NCI-H2107 treated with DMSO at 0.1 percent for 48 hours (cell line): ENCODE measurements around the gene LAMA3.
"Not testable (repeated sequence)": the region's sequence is repeated elsewhere in the genome, so short reads cannot be mapped to it uniquely, and the experiment has no call there.

ENCODE experiments used
- DNase-seq: peaks from one replicate; lab custom pipeline; 2025; ENCODE audit not compliant: unreplicated experiment; lab: John Stamatoyannopoulos, UW

Gene LAMA3

DNA sequence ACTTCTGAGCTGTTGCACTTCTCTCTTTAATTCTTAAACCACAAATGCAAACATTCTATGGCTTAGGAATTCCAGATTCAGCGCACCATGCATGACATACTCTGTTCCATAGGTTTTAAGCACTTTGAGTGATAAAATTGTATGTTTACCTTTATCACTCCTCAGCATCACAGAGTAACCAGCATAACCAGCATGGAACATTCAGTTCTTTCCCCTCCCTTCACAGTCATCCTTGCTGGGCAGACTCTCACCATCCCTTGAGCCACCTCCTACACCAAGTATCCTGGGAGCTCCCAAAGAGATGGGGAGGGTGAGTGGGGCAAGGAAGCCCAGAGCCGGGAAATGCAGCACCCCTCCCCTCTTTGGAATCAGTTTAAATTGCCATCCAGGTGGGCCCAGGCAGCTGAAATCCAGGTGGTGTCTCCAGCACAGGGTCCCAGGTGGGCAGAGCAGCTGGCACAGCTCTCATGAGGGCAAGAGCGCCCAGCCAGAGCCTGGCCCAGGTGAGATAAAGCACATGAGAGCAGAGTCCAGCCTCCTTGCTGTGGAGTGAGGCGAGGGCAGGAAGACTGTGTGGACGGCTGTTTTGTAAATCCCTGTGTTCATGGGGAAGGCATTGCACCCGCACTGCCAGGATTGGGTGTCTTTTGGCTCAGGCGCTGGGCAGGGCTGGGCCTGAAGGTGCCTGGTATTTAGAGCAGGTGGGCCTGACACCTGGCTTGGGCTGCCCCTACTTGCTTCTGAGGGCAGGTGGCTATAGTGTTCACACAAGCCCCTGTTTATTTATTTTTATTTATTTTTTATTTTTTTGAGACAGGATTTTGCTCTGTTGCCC is 36.8 kb downstream of the LAMA3 start:
- DNase-seq, result no peak

DNA sequence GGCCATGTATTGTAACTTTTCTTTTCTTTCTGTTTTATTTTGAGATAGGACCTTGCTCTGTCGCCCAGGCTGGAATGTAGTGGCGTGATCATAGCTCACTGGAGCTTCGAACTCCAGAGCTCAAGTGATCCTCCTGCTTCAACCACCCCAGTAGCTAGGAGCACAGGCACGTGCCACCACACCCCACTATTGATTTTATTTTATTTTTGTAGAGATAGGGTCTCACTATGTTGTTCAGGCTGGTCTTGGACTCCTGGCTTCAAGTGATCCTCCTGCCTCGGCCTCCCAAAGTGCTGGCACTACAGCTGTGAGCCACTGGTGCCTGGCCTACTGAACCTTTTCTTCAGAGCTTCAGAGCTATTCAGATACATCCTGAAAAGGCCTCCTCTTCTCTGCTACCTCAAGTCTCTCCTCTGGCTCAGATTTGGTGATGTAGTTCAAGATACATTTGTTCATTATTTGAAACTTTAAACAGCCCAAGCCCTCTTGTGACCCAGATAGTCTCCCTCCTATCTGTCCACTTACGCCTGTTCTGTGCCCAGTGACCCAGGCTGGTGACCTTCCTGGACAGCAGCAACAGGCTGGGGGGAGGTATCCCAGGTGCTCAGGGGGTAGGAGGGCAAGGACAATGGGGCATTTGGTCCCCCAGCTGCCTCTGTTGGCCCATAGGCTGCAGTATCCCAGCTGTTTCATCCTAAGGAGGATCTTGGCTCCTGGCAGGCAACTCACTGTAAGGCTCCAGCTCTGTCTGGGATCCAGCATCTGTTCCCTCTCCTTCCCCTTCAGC is 38.6 kb downstream of the LAMA3 start:
- no peak for DNase-seq

DNA sequence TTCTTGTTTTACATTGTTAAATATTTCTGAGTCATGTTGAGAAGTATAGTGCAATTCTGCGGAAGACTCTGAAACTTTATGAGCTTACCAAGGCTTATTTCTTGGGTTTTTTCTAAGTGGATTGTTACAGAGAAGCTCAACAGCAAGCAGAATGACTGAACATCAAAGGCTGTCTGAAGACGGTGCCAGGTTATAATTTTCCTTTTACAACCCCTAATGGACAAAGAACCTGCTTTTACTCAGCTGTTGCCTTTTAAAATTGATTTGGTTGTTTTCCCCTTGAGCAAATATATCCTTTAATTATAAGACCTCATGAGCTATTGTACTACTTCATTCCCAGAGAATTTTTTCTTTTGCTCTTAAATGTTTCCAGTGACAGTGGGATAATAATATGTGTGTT is 41.6 kb downstream of the LAMA3 start:
- DNase-seq, result no peak

DNA sequence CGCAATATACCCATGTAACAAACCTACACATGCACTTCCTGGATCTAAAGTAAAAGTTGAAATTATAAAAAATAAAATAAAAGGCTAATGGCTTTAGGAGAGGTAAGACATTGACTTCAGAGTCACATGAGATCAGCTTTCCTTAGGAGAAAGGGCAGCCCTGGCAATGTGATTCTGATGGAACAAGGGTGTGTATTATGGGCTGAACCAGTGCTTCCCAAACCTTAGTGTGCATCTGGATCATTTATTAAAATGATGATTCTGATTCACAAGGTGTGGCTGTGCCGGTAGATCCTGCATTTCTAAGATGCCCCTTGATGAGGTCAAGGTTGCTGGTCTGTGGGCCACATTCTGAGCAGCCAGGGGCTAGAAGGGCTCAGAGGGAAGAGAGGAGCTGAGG is 42.6 kb downstream of the LAMA3 start:
- no peak for DNase-seq

DNA sequence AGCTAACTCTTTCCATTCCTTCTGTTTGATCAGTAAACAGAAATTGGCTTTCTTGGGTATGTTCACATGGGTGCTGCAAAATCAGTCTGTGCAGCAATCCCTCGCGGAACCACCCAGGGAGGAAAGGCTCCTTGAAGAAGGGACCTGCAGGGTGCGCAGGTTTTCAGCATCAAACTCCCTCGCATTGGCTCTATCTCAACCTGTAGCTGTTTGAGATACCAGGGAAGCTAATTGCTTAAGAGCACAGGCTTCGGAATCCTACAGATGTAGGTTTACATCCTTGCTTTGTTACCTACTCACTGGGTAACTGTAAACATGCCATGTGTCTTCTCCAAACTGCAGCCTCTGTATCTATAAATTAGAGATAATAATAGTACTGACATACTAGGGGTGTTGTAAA is 43.2 kb downstream of the LAMA3 start:
- no peak for DNase-seq

DNA sequence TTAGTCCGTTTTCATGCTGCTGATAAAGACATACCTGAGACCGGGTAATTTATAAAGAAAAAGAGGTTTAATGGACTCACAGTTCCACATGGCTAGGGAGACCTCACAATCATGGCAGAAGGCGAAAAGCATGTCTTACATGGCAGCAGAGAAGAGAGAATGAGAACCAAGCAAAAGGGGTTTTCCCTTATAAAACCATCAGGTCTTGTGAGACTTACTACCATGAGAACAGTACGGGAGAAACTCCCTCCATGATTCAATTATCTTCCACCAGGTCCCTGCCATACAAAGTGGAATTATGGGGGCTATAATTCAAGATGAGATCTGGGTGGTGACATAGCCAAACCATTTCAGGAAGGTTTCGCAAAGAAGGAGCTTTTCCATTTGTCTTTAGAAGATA is 44.0 kb downstream of the LAMA3 start:
- DNase-seq, result not testable (repeated sequence)

DNA sequence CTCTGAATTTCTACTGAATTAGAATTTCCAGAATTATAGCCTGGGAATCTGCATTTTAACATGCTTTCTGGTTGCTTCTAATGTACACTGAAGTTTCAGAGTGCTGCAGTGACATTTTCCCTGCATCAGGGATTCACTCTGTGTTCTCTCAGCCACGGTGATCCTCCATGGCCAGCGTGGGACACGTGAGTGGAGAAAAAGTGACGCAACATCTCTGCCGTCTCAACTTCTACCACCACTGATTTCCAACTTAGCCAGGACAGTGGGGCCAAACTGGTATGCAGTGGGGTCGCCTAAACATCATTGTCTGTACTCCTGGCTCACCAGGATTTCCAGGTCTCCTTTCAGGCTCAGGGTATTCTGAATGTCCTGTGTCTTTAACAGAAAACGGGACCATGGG is 44.6 kb downstream of the LAMA3 start:
- DNase-seq, result no peak

DNA sequence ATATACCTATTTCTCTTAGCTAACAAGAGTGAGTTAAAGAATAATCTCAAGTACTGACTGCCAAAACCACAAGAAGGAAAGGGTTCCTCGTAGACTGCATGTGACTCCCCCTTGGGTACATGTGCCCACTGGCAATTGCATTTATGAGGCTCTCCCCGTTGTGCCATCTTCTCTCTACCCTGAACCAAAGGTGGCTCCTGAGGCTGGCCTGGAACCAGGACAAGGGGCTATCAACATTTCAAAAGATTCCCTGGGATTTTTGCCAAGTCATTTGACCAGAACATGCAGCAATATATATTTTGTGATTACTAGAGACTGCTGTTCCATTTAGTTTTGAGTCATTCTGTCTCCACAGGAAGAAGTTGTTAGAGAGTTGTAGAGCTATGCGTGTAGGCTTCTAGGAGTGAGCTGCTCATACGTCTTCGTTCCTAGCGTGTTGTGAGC is 45.8 kb downstream of the LAMA3 start:
- DNase-seq, result no peak

DNA sequence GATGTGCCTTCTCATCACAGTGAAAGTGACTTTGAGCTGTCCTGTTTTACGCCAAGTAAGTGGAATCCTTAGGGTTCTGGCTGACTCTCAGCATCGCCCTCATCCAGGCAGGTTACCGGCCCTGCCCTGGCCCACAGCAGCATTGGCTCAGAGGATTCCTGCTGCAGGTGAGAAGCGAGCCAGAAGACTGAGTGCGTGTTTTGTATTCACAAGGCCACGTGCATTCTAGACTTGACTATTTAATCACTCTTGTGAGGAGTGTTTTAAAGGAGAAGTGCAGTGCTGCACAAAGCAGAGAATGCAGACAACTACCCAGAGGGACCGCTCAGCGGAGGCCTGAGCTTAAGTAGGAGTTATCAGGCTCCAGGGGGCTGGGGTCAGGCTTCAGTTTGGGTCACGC is 48.3 kb downstream of the LAMA3 start:
- DNase-seq, result no peak

DNA sequence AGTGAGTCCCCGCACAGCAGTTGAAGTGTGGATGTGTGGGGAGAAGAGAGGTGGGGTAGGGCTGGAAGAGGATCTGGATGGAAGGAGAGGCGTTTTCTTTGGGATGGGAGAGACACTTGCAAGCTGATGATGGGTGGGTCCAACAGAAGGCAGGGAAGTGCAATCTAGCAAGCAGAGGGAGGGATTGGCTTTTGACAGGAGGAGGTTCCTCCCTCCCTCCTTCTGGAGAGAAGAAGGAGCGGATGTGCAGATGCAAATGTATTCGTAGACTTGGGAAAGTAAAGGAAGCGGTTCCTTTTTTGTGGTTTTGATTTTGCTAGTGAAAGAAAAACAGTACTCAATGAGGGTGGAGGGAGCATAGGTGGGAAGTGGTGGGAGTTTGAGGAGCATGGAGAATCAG is 48.9 kb downstream of the LAMA3 start:
- no peak for DNase-seq

DNA sequence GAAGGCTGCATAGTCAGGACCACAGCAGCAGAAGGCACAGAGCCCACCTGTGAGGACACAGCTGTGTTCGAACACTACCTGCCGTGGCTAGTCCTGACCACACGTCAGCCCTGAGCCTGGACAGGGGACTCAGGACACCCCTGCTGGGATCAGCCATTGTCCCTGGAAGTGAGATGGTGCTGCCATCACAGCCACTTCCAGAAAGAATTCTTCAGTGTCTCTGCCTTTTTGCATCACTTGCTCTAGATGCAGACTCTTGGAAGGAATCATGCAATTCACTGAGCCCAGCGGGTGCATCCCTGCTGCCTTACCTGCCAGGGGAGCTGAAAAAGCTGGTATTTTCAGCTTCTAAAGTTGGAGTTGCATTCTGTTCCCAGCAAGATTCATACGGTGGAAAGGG is 49.3 kb downstream of the LAMA3 start:
- no peak for DNase-seq

DNA sequence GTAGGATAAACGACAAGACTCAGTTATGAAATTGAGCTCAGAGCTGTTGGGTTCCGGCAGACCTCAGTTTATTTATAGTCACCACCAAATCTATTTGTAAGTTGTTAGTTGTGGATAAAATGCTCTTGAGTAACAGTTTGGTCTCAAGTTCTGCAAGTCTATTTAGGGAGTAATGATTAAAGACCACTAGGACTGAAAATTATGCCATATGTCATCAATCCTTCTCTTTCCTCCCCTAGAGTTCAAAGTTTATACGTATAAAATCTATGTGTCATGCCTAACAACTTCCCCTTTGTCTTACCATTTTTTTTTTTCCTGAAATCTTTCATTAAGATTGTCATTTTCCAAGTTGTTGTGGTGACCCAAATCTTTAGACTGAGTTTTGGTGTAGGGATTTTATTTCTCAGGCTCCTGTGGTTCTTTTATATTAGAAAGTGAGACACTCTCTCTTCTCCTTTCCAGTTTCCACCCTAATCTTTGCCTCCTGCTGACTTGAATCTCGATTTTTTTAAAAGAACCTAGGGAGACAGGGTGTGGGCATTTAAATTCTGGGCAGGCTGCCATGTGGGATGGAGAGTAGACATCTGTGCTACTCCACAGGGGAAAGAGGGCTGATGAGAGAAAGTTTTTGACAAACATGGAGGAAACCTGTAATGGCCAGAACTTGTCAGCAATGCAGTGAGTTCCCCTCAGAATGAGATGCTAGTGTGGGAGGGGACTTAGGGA is 51.0 kb downstream of the LAMA3 start:
- DNase-seq, result peak; percentile 10

DNA sequence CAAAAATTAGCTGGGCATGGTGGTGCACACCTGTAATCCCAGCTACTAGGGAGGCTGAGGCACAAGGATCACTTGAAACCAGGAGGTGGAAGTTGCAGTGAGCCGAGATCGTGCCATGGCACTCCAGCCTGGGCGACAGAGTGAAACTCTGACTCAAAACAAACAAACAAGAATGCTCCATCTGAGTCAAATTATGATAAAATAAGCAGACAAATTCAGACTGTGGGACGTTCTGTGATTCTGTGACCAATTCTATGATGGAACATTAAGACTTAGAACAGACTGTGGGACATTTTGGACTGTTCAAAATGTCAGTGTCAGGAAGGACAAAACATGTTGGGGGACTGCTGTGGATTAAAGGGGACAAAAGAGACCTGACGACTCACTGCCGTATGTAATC is 52.7 kb downstream of the LAMA3 start:
- not testable (repeated sequence) for DNase-seq

DNA sequence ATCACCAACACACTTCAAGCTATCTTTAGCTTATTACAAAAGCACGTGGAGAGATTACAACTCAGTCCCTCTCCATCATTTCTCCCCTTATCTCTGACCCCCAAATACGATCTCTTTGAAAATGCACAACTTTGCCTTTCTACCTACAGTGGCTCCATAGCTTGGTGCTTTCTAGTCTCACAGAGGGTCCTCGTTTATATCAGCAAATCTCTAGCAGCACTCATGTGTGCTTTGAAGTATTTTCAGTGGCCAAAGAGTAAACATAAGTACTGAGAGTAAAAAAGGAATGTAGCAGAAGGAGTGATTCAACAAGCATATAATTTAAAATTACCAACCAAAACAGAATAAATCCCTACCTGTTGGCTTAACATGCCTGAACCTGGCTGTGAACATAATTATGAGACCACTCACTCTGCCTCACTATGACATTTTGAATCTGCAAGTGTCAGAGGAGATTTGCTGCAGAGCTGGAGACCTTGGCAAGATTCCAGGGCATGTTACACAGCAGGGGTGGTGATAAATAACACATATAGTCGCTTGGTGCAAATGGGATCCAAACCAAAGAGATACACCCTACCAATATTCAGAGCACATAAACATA is 54.6 kb downstream of the LAMA3 start:
- no peak for DNase-seq

DNA sequence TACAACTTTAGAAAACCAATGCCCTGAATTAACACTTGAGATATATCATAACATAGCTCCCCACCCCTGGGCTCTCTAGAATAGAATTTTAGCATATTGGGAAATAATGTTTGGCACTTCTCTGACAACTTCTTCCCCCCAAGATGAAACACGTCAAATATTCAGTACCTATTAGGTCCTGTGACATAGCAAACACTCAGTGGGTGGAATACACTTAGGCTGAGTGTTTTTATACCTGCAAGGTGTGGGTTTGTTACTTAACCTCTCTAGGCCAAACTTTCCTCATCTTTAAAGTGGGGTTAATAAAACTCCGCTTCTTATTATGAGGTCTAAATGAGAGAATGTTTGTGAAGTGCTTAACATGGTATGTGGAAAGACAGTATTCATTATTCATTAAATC is 56.1 kb downstream of the LAMA3 start:
- no peak for DNase-seq

DNA sequence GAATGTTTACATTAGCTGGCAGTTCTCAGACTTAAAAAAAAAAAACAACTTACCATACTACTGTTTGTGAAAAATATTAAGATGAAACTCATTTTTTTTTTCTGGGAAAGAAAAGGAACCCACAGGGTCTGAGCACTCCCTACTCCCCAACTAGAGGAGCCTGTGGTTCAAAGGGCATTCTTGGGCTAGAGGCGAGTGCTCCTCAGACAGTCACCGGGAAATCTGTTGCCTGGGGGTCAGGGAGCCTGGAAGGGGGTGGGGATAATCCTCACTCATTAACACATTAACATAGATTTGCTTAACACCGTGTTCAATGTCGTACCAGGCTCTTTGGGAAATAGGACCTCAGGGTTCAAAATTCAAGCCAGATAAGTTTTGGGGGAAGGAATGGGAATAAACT is 57.6 kb downstream of the LAMA3 start:
- DNase-seq, result no peak

DNA sequence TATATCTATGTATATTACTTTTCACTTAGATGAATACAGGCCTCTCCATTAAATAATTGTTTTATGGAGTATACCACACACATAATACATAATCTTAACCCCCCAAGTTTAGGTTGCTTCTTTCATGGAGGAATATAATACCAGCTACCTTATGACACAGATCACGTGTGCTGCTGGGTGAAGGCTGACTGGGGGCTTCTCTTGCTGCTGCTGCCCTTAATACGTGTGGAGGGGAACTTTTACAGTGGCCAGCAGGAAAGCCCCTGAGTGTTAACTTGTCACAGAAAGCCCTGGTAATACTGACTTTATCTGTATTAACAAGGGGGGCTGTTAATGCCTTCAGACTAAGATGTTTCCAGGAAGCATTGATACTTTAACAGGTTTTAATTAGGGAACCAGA is 63.1 kb downstream of the LAMA3 start:
- no peak for DNase-seq

DNA sequence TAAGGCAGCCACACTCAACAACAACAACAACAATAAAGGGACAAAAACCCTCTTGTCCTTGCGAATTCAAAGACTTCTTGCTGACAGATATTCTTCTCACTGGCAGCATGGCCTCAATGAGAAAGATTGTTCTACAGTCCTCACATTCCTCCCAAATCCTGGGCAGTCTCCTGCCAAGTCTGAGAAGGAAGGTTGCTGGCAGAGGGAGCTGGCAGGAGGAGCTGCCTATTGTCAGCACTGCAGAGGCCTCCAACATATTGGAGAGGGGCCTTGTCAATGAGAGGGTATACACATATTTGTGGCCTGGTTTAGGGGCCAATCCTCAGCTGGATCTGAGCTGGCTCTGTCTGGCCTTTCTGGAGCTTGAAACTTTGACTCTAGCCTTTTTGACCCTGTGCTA is 63.5 kb downstream of the LAMA3 start:
- no peak for DNase-seq

DNA sequence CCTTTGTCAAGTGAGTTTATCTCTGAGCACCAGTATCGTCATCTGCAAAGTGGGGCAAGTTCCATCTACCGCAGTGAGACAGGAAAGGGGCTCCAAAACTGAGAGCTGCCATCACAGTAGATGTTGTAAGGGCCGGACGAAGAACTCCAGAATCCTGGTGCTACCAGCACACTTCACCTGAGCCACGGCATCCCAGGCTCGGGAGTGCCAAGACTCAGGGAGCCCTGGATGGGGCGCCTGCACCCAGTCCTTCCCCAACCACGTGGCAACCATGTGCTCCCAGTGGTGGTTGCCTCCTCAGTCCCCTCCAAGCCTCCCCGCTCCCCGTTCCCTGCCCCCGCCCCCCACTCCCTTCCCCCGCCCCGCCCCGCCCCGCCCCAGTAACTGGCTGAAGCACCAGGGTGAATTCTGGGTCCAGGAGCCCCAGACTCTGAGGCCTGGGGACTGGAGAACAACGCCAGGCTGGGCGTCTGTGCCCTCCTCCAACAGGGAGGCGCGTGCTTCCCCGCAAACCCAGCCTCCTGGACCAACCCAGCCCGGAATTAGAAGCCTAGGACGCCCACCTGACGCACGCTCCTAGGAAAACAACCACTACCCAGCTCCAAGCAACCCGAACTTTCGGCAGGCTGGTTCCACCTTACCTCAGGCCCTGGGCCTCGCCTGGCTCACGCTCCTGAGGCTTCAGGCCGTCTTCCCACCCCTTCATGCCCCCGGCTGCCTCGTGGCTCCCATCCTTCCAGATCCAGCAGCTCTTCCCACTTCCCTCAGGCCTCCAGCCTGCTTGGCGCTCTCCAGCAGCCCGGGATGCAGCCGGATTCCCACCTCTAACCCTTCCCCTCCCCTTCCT is 67.6 kb downstream of the LAMA3 start:
- no peak for DNase-seq

DNA sequence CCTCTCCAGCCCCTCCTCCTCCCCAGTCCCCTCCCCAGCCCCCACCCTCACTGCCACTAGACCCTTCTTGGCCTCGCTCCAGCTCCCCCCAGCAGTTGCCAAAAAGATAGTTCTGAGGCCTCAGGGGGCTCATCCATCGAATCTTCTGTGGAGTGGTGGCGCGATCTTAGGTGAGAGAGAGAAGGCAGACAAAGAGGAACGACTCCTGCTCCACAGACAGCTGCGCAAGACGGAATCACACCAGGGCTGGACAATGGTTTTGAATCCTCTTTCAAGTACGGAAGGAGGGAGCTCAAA is 68.1 kb downstream of the LAMA3 start:
- no peak for DNase-seq

DNA sequence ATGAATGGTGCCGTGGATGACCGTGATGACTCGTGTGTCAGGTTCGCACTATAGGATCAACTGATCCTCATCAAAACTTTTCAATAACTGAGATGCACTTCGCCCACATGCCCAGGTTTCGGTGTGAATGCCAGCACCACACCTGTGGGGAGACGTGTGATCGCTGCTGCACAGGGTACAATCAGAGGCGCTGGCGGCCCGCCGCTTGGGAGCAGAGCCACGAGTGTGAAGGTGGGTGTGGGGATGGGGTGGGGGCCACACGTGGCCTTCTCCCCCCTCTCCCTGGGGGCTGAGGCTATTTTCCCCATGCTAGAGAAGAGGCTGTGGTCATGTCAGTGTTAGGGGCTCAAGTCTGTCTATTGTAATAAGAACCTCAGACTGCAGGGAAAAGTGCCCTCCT is 69.0 kb downstream of the LAMA3 start:
- DNase-seq, result no peak
